HCT116 (cell line): ENCODE data around the gene EXOSC1. TPM values are rescaled to one million over a fixed set of nuclear protein-coding genes. Genes with fewer than 3 reads are reported as not detected.

Source experiments
- ATAC-seq: fragments of 200-7000 bp; cut with Tn5 transposase; 2 replicates; pipeline ENCODE4 v1.9.1; 2020; ENCODE audit warnings: mild to moderate bottlenecking, moderate library complexity
- BruUV-seq: library from RNA; stranded (reverse); fragments of 400-500 nt; replicated peaks from 2 replicates; lab custom pipeline; 2021; lab: Mats Ljungman, UMichigan
- CTCF ChIA-PET: fragments of 300-600 bp; sonication (Branson Sonifier 250); formaldehyde crosslinking; loops from one replicate; lab custom pipeline; 2021; ENCODE audit warnings: antibody characterized with exemption; lab: Charles Lee
- POLR2A ChIA-PET: fragments of 300-600, 350-600 bp; sonication (Branson Sonifier 250); formaldehyde crosslinking; loops from one replicate; lab custom pipeline; 2021; ENCODE audit warnings: antibody characterized with exemption; lab: Charles Lee
- RAD21 ChIA-PET, 2 experiments: fragments of 300-600 bp; sonication (Branson Sonifier 250); formaldehyde crosslinking; loops; one replicate each; lab custom pipeline; 2023; ENCODE audit warnings: low total read pairs in 2 of 2; ENCODE audit not compliant: uncharacterized antibody in 2 of 2, unreplicated experiment in 2 of 2, low non-redundant PET in 1 of 2; lab: Charles Lee
- DNase-seq: peaks from one replicate; pipeline ENCODE4 v3.0.0-alpha.2; 2010; ENCODE audit warnings: low read depth, low spot score
- H2AFZ ChIP-seq: fragments of 200-600 bp; shearing (Covaris generic), sonication (generic); 2 replicates; pipeline ENCODE4 v1.6.1; 2017; ENCODE audit warnings: low read depth, mixed run types, mixed read lengths, antibody characterized with exemption, low read length; ENCODE audit not compliant: poor library complexity, severe bottlenecking
- H3K27ac ChIP-seq: 2 replicates; pipeline ENCODE4 v1.5.1; 2012; ENCODE audit warnings: low read depth, low read length
- H3K27me3 ChIP-seq: fragments of 200-600 bp; sonication (generic); 2 replicates; pipeline ENCODE4 v1.6.1; 2016; ENCODE audit warnings: mixed run types, low read length, mixed read lengths; ENCODE audit not compliant: insufficient read depth
- H3K36me3 ChIP-seq, 2 experiments: fragments of 200-500 bp in 1 of 2; fragments of 200-600 bp in 1 of 2; sonication (Bioruptor generic) in 1 of 2; sonication (generic) in 1 of 2; 2 replicates each; pipeline versions ENCODE4 v1.5.1 to v1.6.1; 2014 to 2016; ENCODE audit warnings: low read length in 2 of 2, inconsistent platforms in 1 of 2, mixed read lengths in 1 of 2, mixed run types in 1 of 2; ENCODE audit not compliant: insufficient read depth in 2 of 2, control insufficient read depth in 1 of 2
- H3K4me1 ChIP-seq, 2 experiments: fragments of 200-600 bp in 1 of 2; sonication (generic) in 1 of 2; 2 replicates each; pipeline versions ENCODE4 v1.5.1 to v1.6.1; 2012 to 2017; ENCODE audit warnings: low read length in 2 of 2, inconsistent platforms in 1 of 2, mild to moderate bottlenecking in 1 of 2, mixed read lengths in 1 of 2, mixed run types in 1 of 2, moderate library complexity in 1 of 2; ENCODE audit not compliant: insufficient read depth in 2 of 2, control insufficient read depth in 1 of 2
- H3K4me2 ChIP-seq: fragments of 200-600 bp; sonication (generic); 2 replicates; pipeline ENCODE4 v1.6.1; 2017; ENCODE audit warnings: mixed run types, low read length, mixed read lengths
- H3K4me3 ChIP-seq, 2 experiments: fragments of 200-600 bp in 1 of 2; sonication (generic) in 1 of 2; replicated peaks in 1 of 2; 2 replicates each; pipeline ENCODE4 v1.5.1; 2011 to 2016; ENCODE audit warnings: low read length in 2 of 2, control low read depth in 1 of 2, low read depth in 1 of 2, mild to moderate bottlenecking in 1 of 2, mixed read lengths in 1 of 2, mixed run types in 1 of 2
- H3K79me2 ChIP-seq: fragments of 200-600 bp; sonication (generic); 2 replicates; pipeline ENCODE4 v1.6.1; 2017; ENCODE audit warnings: mild to moderate bottlenecking, mixed run types, low read length, moderate library complexity, mixed read lengths; ENCODE audit not compliant: insufficient read depth
- H3K9ac ChIP-seq: fragments of 200-600 bp; sonication (generic); 2 replicates; pipeline ENCODE4 v1.6.1; 2016; ENCODE audit warnings: low read length, mixed read lengths
- H3K9me2 ChIP-seq: fragments of 200-600 bp; sonication (generic), shearing (Covaris generic); 2 replicates; pipeline ENCODE4 v1.6.1; 2017; ENCODE audit warnings: mixed run types, mild to moderate bottlenecking, moderate library complexity; ENCODE audit not compliant: insufficient read depth
- H3K9me3 ChIP-seq, 2 experiments: fragments of 200-500 bp in 1 of 2; fragments of 200-600 bp in 1 of 2; sonication (Bioruptor generic) in 1 of 2; sonication (generic) in 1 of 2; 2 replicates each; pipeline ENCODE4 v1.6.1; 2014 to 2017; ENCODE audit warnings: low read length in 2 of 2, mixed read lengths in 2 of 2, inconsistent platforms in 1 of 2, low read depth in 1 of 2, mild to moderate bottlenecking in 1 of 2, mixed run types in 1 of 2, moderate library complexity in 1 of 2; ENCODE audit not compliant: control insufficient read depth in 1 of 2, insufficient read depth in 1 of 2
- H4K20me1 ChIP-seq: fragments of 200-600 bp; sonication (generic), shearing (Covaris generic); 2 replicates; pipeline ENCODE4 v1.6.1; 2017; ENCODE audit warnings: mixed run types, mild to moderate bottlenecking, moderate library complexity; ENCODE audit not compliant: insufficient read depth
- CBX3 ChIP-seq: IDR thresholded peaks from 2 replicates; pipeline ENCODE4 v1.6.1; 2012; ENCODE audit warnings: low read depth
- CEBPB ChIP-seq: IDR thresholded peaks from 2 replicates; pipeline ENCODE4 v1.6.1; 2012; ENCODE audit warnings: low read depth
- ELF1 ChIP-seq: IDR thresholded peaks from 2 replicates; pipeline ENCODE4 v1.6.1; 2012; ENCODE audit warnings: low read depth, borderline replicate concordance
- EZH2 ChIP-seq: fragments of 200-600 bp; sonication (generic); IDR thresholded peaks from 2 replicates; pipeline ENCODE4 v1.6.1; 2017; ENCODE audit warnings: antibody characterized with exemption, mixed run types
- EZH2phosphoT487 ChIP-seq: fragments of 200-600 bp; IDR thresholded peaks from 2 replicates; pipeline ENCODE4 v1.6.1; 2018; ENCODE audit warnings: antibody characterized with exemption, borderline replicate concordance
- FOSL1 ChIP-seq: IDR thresholded peaks from 2 replicates; pipeline ENCODE4 v1.6.1; 2012; ENCODE audit warnings: low read depth
- RAD21 ChIP-seq: IDR thresholded peaks from 2 replicates; pipeline ENCODE4 v1.6.1; 2012; ENCODE audit warnings: low read depth, mild to moderate bottlenecking
- SIN3A ChIP-seq: IDR thresholded peaks from 2 replicates; pipeline ENCODE4 v1.6.1; 2012; ENCODE audit warnings: low read depth
- SP1 ChIP-seq: IDR thresholded peaks from 2 replicates; pipeline ENCODE4 v1.6.1; 2012; ENCODE audit warnings: low read depth
- SRF ChIP-seq: IDR thresholded peaks from 2 replicates; pipeline ENCODE4 v1.6.1; 2012; ENCODE audit warnings: low read depth
- TCF7L2 ChIP-seq: IDR thresholded peaks from 2 replicates; pipeline ENCODE4 v1.7.0; 2011; ENCODE audit warnings: borderline replicate concordance, inconsistent platforms; ENCODE audit not compliant: insufficient read depth, insufficient read length; ENCODE audit errors: extremely low read depth
- YY1 ChIP-seq: IDR thresholded peaks from 2 replicates; pipeline ENCODE4 v1.6.1; 2011; ENCODE audit warnings: low read length, low read depth, moderate library complexity, mild to moderate bottlenecking; ENCODE audit not compliant: insufficient replicate concordance; ENCODE audit errors: extremely low read depth
- ZFX ChIP-seq: fragments of 450-650 bp; IDR thresholded peaks from 2 replicates; pipeline ENCODE4 v1.6.1; 2017
- ZNF274 ChIP-seq: fragments of 200-500 bp; sonication (Bioruptor generic); IDR thresholded peaks from 2 replicates; pipeline ENCODE4 v1.6.1; 2014; ENCODE audit warnings: mild to moderate bottlenecking, low read depth, low read length, inconsistent platforms
- intact Hi-C: fragments of 100-400 bp; cut with micrococcal nuclease; formaldehyde crosslinking; loops from 2 replicates; pipeline ENCODE4 v1.10.0; 2022
- total RNA-seq: library from RNA; stranded (reverse); gene quantifications from one replicate; pipeline ENCODE4 v1.2.1, GENCODE V29; 2021; ENCODE audit not compliant: unreplicated experiment
- TF ChIP-seq, protein P1 (sequence below): IDR thresholded peaks from 2 replicates; pipeline ENCODE4 v1.6.1; 2011; ENCODE audit warnings: mild to moderate bottlenecking, low read length, moderate library complexity; ENCODE audit not compliant: insufficient replicate concordance; ENCODE audit errors: extremely low read depth
- TF ChIP-seq, protein P2 (sequence below): IDR thresholded peaks from 2 replicates; pipeline ENCODE4 v1.6.1; 2012; ENCODE audit warnings: low read depth
- TF ChIP-seq, protein P3 (sequence below): IDR thresholded peaks from 2 replicates; pipeline ENCODE4 v1.6.1; 2012
- TF ChIP-seq, protein P4 (sequence below), 3 experiments: fragments of 200-600 bp in 1 of 3; sonication (generic) in 1 of 3; IDR thresholded peaks in 2 of 3; conservative IDR thresholded peaks in 1 of 3; 2 replicates each; pipeline ENCODE4 v1.5.1; 2012 to 2017; ENCODE audit warnings: low read depth in 2 of 3, low read length in 2 of 3, antibody characterized with exemption in 1 of 3, borderline replicate concordance in 1 of 3, control low read depth in 1 of 3, mild to moderate bottlenecking in 1 of 3, mixed read lengths in 1 of 3, mixed run types in 1 of 3, moderate library complexity in 1 of 3; ENCODE audit not compliant: insufficient read depth in 1 of 3

The EXOSC1 gene
- total RNA-seq, 1 experiment from 2014 or later: 38.9 TPM

DNA sequence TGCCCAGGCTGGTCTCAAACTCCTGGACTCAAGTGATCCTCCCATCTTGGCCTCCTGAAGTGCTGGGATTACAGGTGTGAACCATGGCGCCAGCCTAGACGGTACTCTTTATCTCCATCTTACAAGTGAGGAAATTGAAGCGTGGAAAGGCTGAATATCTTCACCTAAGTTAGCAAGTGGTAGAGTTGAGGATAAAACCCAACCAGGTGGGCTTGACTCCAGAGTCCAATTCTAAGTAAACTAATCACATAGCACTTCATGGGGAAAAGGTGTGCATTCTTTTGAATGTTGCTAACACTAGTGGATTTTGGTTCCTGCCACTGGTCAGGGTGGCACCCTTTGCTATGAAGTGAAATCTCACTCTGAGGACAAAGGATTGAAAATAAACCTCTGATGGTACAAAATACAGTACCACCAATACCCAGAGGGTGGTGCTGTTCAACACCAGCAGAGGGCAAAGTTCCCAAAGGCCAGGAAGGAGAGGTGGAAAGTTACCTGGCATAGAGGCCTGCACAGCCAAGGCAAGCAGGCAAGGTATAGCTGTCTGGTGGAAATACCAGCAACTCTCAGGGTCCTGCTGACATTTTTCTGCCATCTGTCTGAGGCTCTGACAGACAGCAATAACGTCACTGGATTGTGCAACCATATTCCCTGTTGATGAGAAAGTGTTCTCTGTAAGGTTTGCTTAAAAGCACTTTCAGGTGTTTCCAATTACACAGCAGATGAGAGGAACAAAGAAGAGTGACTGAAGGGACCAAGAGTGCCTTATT is 17.7 kb upstream of the EXOSC1 start:
- CTCF ChIA-PET: interaction anchor here (0.7 to 1.0 kb wide), 5 partner anchors 11 to 152 kb away, joined by 3 to 5 read pairs (median 3); no protein-coding TSS in a partner anchor
- intact Hi-C loops: loop anchor here (1.0 to 5.0 kb wide), 3 partner anchors 90 to 391 kb away; no protein-coding TSS in a partner anchor
- no peaks in the 10 kb centered on the region for H3K9me3 ChIP-seq
- no peak overlapping the region for H2AFZ ChIP-seq
- H3K9me2 ChIP-seq: no peaks in the 10 kb centered on the region
- H3K9ac ChIP-seq: no peak overlapping the region
- peak; percentile 69 for ATAC-seq
- peaks cover 2% of the 10 kb centered on the region; the same call in 1 of the 2 replicates for H4K20me1 ChIP-seq
- POLR2A ChIA-PET: interaction anchor here (1.2 kb wide), 1 partner anchor 154 kb away, joined by 3 read pairs; no protein-coding TSS in a partner anchor
- no peak overlapping the region for H3K4me3 ChIP-seq
- DNase-seq: peak; percentile 40
- H3K36me3 ChIP-seq: peaks cover 57 to 73% of the 10 kb centered on the region in 2 experiments
- H3K4me2 ChIP-seq: no peak overlapping the region
- RAD21 ChIA-PET: interaction anchor here in 1 of 2 experiments (1.2 kb wide), 1 partner anchor 90 kb away, joined by 4 read pairs; no protein-coding TSS in a partner anchor
- no TSS peak for BruUV-seq
- peaks cover 20 to 34% of the 10 kb centered on the region in 2 experiments for H3K4me1 ChIP-seq
- peak overlapping the region; percentile 68 for H3K27ac ChIP-seq
- H3K27me3 ChIP-seq: no peaks in the 10 kb centered on the region
- H3K79me2 ChIP-seq: 0 out of 2 replicates have a peak, but pooled peaks cover 3% of the 10 kb centered on the region
- TF ChIP-seq ZNF274: no peak
- no peak for TF ChIP-seq ELF1
- TF ChIP-seq SRF: no peak
- TF ChIP-seq, protein P1, sequence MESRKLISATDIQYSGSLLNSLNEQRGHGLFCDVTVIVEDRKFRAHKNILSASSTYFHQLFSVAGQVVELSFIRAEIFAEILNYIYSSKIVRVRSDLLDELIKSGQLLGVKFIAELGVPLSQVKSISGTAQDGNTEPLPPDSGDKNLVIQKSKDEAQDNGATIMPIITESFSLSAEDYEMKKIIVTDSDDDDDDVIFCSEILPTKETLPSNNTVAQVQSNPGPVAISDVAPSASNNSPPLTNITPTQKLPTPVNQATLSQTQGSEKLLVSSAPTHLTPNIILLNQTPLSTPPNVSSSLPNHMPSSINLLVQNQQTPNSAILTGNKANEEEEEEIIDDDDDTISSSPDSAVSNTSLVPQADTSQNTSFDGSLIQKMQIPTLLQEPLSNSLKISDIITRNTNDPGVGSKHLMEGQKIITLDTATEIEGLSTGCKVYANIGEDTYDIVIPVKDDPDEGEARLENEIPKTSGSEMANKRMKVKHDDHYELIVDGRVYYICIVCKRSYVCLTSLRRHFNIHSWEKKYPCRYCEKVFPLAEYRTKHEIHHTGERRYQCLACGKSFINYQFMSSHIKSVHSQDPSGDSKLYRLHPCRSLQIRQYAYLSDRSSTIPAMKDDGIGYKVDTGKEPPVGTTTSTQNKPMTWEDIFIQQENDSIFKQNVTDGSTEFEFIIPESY: no peak
- peak; percentile 95 for TF ChIP-seq RAD21
- no peak for TF ChIP-seq SIN3A
- TF ChIP-seq ZFX: no peak
- peak; percentile 38; the same call in 1 of the 2 replicates for TF ChIP-seq CEBPB
- TF ChIP-seq, protein P2, sequence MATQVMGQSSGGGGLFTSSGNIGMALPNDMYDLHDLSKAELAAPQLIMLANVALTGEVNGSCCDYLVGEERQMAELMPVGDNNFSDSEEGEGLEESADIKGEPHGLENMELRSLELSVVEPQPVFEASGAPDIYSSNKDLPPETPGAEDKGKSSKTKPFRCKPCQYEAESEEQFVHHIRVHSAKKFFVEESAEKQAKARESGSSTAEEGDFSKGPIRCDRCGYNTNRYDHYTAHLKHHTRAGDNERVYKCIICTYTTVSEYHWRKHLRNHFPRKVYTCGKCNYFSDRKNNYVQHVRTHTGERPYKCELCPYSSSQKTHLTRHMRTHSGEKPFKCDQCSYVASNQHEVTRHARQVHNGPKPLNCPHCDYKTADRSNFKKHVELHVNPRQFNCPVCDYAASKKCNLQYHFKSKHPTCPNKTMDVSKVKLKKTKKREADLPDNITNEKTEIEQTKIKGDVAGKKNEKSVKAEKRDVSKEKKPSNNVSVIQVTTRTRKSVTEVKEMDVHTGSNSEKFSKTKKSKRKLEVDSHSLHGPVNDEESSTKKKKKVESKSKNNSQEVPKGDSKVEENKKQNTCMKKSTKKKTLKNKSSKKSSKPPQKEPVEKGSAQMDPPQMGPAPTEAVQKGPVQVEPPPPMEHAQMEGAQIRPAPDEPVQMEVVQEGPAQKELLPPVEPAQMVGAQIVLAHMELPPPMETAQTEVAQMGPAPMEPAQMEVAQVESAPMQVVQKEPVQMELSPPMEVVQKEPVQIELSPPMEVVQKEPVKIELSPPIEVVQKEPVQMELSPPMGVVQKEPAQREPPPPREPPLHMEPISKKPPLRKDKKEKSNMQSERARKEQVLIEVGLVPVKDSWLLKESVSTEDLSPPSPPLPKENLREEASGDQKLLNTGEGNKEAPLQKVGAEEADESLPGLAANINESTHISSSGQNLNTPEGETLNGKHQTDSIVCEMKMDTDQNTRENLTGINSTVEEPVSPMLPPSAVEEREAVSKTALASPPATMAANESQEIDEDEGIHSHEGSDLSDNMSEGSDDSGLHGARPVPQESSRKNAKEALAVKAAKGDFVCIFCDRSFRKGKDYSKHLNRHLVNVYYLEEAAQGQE: no peak
- peak; percentile 13; the same call in 1 of the 2 replicates for TF ChIP-seq CBX3
- TF ChIP-seq, protein P3, sequence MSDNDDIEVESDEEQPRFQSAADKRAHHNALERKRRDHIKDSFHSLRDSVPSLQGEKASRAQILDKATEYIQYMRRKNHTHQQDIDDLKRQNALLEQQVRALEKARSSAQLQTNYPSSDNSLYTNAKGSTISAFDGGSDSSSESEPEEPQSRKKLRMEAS: no peak
- TF ChIP-seq FOSL1: no peak
- TF ChIP-seq TCF7L2: no peak
- peak; percentile 51 for TF ChIP-seq SP1
- no peak for TF ChIP-seq EZH2
- TF ChIP-seq YY1: no peak
- TF ChIP-seq EZH2phosphoT487: no peak
- TF ChIP-seq, protein P4, sequence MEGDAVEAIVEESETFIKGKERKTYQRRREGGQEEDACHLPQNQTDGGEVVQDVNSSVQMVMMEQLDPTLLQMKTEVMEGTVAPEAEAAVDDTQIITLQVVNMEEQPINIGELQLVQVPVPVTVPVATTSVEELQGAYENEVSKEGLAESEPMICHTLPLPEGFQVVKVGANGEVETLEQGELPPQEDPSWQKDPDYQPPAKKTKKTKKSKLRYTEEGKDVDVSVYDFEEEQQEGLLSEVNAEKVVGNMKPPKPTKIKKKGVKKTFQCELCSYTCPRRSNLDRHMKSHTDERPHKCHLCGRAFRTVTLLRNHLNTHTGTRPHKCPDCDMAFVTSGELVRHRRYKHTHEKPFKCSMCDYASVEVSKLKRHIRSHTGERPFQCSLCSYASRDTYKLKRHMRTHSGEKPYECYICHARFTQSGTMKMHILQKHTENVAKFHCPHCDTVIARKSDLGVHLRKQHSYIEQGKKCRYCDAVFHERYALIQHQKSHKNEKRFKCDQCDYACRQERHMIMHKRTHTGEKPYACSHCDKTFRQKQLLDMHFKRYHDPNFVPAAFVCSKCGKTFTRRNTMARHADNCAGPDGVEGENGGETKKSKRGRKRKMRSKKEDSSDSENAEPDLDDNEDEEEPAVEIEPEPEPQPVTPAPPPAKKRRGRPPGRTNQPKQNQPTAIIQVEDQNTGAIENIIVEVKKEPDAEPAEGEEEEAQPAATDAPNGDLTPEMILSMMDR (IDR thresholded peaks at IDR 0.05 in 2 of 3, conservative IDR thresholded peaks at IDR 0.05 in 1 of 3; ENCODE audit: borderline replicate concordance in 1 of 3, insufficient read depth in 1 of 3, low read depth in 2 of 3, low read length in 2 of 3): peak; percentile 82 to 95 (median 95)
